Measurements from ENCODE around the gene AGPAT3. TPM values are rescaled to one million over a fixed set of nuclear protein-coding genes. Genes with fewer than 3 reads are reported as not detected.

The AGPAT3 gene
- total RNA-seq, 1 donor from 2014 or later, result 97.6 TPM

DNA sequence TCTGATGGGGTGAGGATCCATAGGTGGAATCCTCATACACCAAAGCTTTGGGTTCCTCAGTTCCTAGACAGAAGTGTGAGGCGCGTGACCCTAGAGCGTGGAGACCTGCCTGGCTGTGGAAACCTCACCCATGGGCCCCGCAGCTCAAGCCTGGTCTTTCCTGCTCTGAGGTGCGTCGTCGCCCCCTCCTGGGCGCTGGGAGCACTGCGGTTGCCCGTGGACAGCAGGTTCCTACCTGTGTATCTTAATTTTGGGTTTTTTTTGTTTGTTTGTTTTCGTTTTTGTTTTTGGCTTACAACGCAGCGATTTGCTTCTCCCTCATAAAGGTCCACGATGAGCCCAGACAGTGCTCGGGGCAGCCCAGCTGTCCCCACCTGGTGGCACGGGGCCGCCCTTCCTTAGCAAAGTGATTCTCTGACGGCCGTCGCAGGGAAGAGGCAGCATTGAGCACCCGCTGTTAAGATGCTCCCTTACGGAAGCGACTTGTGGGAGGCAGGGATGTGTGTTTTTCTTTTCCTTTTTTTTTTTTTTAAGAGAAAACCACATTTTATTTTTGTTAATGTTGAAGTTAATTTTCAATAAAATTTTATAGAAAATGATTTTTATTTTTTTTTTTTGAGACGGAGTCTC lies 110.6 kb downstream of the AGPAT3 start:
- DNase-seq (peak; percentile 87), ATAC-seq (peak; percentile 82)
- intact Hi-C loops (cut with micrococcal nuclease), result no loop called here

GRCh38 chr21:43976661-43977060 lies 111.6 kb downstream of the AGPAT3 start:
- intact Hi-C loops (cut with micrococcal nuclease), result no loop called here
- ATAC-seq (no peak), DNase-seq (no peak)

- intact Hi-C loops (cut with micrococcal nuclease), result no loop called here
- ATAC-seq, result no peak
- no peak for DNase-seq
These were observed 113.0 kb downstream of the AGPAT3 start for GRCh38 chr21:43978060-43978459.

DNA sequence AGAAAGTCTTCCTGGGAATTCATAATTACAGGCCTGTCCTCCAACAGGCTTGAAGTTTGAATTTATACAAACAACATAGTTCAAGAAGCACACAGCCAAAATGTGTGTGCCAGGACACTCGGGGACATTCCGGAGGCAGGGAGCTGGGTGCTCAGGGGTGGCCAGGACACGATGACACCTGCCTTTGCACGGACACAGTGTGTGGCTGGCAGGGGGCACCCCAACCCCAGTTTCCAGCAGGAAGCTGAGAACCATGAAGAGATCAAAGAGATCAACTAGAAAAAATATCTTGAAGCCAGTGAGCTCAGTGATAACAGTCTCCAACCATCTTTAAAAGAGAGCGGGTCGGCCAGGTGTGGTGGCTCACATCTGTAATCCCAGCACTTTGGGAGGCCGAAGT lies 114.6 kb downstream of the AGPAT3 start:
- DNase-seq (no peak), ATAC-seq (no peak)
- intact Hi-C loops (cut with micrococcal nuclease), result no loop called here

DNA sequence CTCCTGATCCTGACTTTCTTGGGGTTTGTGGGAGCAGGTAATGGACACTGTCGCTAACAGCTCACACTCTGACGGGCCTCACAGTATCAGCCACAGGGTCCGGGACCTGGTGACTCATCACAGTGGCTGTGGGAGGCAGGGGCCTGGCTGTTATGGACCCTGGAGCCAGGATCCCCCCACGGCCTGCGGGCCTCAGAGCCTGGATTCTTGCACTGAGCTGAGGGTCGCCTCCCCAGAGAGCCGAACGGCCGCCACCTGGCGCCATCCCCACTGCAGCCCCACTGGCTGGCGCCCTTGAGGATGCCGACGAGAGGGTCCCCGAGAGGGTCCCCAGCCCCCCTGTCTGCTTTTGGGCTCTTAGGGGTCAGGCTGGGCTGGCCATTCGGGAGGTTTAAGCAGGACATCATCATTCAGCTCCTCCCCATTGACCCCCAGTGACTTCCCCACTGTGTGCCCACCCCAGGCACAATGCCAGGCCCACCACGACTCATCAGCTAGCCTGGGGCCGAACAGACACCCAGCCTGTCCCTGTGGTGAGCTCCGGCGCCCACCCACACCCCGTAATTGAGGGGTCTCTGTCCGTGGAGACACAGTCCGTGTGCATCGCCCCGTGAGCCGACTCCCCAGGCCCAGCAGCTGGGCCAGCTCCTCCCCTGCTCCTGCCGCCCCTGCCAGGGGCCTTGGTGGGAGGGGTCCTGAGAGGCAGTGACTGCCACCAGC lies 116.3 kb downstream of the AGPAT3 start:
- no peak for DNase-seq
- no peak for ATAC-seq
- intact Hi-C loops (cut with micrococcal nuclease), result no loop called here

DNA sequence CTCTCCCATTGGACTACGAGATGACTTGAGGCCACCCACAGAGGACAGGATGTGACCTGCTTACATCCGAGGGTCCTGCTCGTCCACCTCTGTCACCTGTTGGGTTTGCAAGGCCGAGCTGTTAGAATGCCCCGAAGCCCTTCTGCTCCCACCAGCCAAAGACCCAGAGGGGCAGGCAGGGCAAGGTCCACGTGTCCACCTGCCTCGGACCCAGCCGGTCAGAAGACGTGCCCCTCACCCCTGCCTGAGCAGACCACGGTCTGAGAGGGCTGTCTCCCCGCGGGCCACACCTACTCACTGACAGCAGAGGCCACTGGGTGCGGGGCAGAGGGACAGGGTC lies 116.8 kb downstream of the AGPAT3 start:
- intact Hi-C loops (cut with micrococcal nuclease), result no loop called here
- no peak for ATAC-seq
- DNase-seq, result no peak

- ATAC-seq, result no peak
- DNase-seq, result no peak
- intact Hi-C loops (cut with micrococcal nuclease), result no loop called here
These were observed 117.6 kb downstream of the AGPAT3 start for GRCh38 chr21:43982489-43983078.

DNA sequence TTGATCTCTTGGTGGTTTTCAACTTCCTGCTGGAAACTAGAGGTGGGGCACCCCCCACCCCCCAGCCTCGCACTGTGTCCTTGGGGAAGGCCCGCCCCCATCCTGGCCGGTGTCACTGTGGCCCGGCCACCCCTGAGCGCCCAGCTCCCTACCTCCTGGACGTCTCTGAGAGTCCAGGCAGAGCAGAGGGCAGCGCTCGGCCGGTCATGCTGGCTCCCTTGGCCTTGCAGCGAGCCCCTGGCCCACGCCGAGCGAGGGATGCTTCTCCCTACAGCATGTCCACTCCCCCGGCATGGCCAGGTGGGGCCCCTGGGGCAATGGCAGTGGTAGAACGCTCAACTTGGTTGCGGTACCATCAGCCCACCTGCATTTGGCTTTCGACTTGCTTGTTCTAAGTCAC lies 118.4 kb downstream of the AGPAT3 start:
- no peak for ATAC-seq
- intact Hi-C loops (cut with micrococcal nuclease), result no loop called here
- no peak for DNase-seq

DNA sequence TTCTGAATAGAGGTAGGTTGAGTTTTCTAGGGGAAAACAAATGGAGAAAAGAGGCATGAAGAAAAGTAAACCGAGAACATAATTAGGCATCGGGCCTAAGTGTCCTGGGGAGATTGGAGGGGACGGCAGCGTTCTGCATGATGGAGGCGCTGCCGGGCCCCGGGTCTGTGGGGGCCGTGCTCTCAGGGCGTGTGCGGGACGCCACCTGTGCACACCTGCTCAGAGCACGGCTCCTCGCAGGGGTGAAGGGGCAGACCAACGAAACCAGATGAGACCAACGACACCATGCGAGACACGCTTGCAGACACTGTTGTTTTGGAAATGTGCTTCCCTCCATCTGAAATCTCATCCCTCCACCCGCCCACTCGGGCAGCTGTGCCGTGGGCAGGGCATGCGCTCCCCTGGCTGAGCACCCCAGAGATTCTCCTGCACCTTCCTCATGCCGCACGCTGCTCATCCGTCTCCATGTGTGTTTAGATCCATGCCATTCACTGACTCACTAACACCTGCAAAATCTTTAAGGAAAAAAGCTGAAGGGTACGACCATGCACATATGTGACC lies 118.9 kb downstream of the AGPAT3 start:
- ATAC-seq, result no peak
- intact Hi-C loops (cut with micrococcal nuclease), result no loop called here
- DNase-seq, result no peak

GRCh38 chr21:43984905-43985689 lies 120.1 kb downstream of the AGPAT3 start:
- no peak for DNase-seq
- intact Hi-C loops (cut with micrococcal nuclease), result no loop called here
- peak; percentile 4 for ATAC-seq

GRCh38 chr21:43985690-43986251 lies 120.7 kb downstream of the AGPAT3 start:
- ATAC-seq (peak; percentile 9), DNase-seq (no peak)
- intact Hi-C loops (cut with micrococcal nuclease), result no loop called here

DNA sequence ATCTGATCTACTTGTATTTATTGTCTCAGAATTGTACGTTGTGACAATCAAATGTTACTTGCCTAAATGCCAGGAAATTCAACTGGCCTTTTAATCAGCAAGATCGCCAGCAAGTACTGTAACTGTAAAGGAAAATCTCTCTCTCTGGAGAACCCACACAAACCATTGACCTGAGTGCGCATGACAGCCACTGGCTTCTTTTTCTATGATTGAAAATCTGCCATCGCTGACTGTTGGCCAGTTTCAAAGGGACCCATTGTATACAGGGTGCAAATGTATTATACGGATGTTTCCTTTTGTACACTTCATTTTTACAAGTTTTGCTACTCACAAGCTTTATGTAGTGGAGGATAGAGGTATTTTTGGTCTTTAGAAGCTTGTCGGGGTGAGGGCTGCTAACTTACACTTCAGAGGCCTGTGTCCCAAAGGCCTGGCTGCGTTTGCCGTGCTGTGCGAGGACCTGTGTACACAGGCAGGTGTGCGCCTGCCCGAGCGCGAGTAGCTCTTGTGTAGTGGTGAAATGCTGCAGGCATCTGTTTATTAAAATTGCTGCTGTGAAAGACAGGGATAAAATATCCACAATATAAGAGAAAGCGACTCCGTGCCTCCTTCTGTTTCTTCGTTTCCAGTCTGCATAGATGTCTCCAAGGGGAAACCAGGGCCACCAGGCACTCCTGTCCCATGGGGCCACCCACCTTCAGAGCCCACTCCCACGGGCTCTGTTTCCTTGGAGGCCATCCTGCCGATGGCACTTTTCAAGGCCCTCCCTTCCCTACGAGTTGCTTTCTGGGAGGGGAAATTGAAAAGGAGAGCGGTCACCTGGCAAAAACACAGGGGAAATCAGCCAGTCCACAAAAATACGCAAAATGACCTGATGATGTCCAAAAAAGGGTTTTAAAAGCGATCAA lies 121.8 kb downstream of the AGPAT3 start:
- DNase-seq, result no peak
- ATAC-seq, result no peak
- intact Hi-C loops (cut with micrococcal nuclease), result no loop called here

- DNase-seq (no peak), ATAC-seq (peak; percentile 79)
- intact Hi-C loops (cut with micrococcal nuclease), result no loop called here
These were observed 122.5 kb downstream of the AGPAT3 start for GRCh38 chr21:43987509-43987908.

DNA sequence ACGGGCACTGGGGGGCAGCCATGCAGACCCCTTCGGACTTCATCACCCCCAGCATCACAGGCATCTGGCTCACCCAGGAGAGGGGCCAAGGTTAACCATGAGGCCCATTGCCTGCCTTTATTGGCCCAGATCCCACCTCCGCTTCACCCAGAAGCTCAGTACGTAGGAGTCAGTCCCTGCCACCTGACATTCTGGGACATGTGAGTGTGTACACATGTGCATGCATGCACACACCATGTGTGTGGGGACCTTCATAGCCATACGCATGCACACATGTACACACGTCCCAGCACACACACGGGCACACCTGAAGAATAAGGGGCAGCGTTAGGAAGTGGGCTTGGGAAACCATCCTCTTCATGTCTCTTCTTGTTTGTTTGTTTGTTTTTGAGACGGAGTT lies 123.0 kb downstream of the AGPAT3 start:
- no peak for DNase-seq
- ATAC-seq, result peak; percentile 9
- intact Hi-C loops (cut with micrococcal nuclease), result no loop called here

DNA sequence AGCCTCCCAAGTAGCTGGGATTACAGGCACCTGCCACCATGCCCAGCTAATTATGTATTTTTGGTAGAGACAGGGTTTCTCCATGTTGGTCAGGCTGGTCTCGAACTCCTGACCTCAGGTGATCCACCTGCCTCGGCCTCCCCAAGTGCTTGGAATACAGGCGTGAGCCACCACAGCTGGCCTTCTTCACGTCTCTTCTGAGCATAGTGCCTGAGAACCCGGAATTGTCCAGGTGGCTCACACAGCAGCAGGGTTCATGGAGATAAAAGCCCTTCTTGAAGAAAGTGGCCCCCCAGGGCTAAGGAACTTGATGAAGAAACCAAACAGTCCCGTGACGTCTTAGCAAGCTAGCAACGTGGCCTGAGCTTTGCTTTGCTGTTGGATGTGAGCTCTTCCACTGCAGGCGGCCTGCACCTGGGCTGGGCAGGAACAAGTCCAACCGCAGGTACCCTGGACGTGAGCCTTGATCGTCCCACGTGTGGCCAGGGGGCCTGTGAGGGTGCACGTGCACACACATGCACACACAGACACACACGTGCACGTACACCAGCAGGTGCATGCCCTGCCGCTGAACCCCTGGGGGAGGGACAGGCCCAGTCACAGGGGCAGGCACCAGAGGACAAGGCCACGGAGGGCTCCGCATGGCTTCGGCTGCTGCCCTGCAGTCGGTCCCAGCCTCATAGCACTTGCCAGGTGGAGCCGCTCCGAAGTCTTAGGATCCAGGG lies 123.6 kb downstream of the AGPAT3 start:
- no peak for ATAC-seq
- DNase-seq, result no peak
- intact Hi-C loops (cut with micrococcal nuclease), result no loop called here

DNA sequence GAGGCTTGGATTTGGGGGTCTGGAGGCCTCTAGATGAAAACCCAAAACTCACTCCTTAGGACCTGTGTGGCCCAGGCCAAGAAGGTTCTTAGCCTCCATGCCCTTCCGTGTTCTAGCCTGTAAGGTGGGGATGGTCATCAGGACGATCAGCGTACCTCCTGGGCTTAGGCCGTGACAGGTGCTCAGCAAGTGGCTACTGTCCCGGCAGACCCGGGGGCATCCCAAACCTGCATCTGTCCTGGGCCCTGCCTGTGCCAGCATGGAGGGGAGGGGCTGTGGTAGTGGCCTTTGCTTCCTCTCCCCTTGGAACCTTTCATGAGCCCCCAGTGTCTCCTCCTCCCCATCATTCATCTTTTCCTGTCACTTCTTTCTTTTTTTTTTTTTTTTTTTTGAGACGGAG lies 124.4 kb downstream of the AGPAT3 start:
- no peak for ATAC-seq
- intact Hi-C loops (cut with micrococcal nuclease), result no loop called here
- DNase-seq, result no peak

DNA sequence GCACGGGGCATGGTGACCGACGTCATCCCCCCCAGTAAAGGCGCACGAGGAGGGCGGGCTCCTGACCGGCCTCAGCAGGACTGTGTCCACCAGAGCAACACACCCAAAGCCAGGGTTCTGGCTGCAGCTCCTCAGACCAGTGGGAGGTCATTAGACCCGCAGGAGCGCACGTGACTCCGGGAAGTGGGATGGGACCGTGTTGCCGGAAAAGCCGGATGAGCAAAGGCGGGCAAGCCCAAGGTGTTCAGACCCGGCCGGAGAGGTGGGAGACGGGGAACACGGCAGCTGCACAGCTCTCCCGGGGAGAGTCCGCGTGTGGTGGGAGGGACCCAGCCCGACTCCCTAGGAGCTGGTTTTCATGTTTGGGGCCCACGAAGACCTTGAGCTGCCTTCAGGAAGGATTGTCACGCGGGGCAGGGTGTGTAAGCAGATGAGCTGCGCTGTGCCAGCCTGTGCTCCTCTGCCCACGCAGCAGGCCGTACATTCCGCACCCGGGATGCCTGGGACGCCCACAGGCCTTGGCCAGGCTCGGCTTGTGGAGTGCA lies 126.5 kb downstream of the AGPAT3 start:
- intact Hi-C loops (cut with micrococcal nuclease), result no loop called here
- DNase-seq, result no peak
- no peak for ATAC-seq

GRCh38 chr21:43992121-43992520 lies 127.1 kb downstream of the AGPAT3 start:
- ATAC-seq (no peak), DNase-seq (no peak)
- intact Hi-C loops (cut with micrococcal nuclease), result no loop called here
